A549 treated with CORT108297 at 1 μM for 4 hours (cell line): ENCODE results near the gene DMAC2. TPM values are rescaled to one million over a fixed set of nuclear protein-coding genes. Genes with fewer than 3 reads are reported as not detected.

ENCODE experiments used
- total RNA-seq: library from RNA; stranded (reverse); fragments of 200-300 nt; extraction: Qiagen RNA extraction; gene quantifications from 5 replicates; pipeline ENCODE4 v1.2.3, GENCODE V29; 2022

DMAC2 gene
- total RNA-seq, result 104 to 118 TPM (median 106 TPM) in 5 replicates

DNA sequence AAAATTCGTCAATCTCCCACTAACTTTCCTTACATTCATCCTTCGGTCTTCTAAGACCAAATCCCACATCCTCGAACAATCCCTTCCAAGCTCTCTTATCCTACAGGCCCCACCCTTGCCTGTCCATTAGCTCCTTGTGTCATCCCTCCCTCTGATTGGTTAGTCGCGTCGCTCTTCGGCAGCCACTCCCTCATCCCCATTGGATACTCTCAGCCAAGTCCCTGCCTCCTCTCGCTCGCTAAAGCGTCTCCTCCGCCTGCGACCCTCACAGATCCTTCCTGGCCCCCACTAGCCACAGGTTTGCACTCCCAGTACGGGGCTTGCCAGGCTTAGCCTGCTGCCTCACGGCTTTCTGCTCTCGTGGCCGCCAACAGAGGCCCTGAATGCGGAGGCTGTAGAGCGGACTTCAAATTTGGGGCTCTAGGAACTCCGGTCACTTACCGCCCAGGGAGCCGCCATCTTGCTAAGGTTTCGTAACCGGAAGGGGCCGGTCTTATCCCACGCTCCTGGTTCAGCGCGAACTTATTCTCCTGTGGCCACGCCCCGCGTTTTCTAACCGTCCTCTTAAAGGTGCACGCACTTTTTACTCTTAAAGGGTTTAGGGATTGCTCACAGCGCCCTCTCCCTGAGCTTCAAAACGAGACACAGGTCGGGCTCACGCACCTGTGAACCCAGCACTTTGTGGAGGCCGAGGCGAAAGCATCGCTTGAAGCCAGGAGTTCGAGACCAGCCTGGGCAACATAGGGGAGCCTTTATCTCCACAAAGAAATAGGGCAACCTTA lies at the start of gene DMAC2:
Gene DMAC2, minus strand, starts transcription at position 472 of the 782 bp plus-strand sequence. Its CDS starts 13 bp downstream, at position 459.

DNA sequence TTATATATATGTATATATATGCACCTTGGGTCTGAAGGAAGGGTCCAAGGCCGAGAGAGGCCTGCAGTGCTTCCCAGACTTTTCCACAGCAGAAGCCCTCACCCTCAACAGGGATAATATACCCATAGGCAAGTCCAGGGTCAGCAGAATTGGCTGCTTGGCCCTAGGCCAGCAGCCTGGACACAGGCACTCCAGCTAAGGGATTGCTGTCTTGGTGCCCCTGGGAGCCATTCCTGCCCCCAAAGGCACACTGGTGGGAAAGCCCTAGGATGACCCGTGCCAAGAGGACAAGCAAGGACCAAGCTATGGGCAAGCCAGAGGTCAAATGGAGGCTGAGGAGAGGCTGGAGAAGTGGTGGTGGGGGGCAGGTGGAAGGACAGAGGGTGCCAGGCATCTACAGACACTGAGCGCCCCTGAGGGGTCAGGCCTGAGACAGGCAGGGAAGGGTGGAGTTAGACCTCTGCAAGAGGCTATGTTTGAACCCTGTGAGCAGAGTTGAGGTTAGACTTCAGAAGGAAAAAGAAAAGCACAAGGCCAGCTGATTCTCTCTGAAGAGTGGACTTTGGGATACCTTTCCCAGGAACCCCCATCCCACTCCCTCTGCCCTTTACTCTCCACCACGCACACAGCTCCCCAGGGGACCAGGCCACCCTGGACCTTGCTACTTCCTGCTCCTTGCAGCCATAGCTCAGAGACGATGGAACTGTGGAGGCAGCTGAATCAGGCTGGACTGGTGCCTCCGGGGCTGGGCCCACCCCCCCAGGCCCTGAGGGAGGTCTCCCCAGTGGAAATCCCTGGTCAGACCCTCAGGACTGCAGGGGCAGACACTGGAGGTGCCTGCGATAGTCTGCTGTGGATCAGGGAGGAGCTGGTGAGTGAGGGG lies 3.0 kb upstream of the DMAC2 start, which contains the start of gene ERICH4:
Gene ERICH4, plus strand, starts transcription at position 684 of the 883 bp plus-strand sequence. Its CDS starts 14 bp downstream, at position 698.

DNA sequence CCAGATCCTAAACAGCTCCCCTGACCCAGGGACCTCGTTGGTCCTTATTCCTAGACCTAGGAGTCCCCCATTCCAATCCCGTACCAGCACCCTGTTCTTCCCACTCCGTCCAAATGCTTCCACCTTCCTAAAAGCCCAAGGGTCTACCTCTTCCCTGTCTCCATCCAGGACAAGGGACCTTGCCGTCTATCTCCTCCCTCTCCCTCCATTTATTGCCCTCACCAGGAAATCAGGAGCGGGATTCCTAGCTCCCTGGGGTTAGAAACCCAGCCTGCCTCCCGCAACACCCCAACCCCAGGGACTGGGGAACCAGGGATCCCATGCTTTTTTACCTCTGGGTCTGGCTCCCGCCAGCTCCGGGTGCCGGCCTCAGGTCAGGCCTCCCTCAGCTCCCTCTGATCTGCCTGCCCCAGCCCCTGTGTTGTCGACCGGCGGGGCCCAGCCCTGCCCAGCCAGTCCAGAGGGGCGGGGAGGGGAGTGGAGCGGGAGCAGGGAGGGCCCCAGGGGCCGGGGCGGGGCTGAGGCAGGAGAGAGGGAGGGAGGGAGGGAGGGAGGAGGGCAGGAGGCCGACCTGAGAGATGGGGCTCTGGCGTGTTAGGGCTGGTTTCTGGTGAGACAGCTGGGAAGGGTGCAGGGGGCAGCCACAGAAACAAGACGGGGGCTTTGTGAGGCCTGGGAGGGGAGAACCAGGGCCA lies 12.6 kb downstream of the DMAC2 start, which contains the start of gene B3GNT8:
Gene B3GNT8, minus strand, starts transcription at position 423 of the 695 bp plus-strand sequence. CDS start 596 bp downstream, outside the sequence.

DNA sequence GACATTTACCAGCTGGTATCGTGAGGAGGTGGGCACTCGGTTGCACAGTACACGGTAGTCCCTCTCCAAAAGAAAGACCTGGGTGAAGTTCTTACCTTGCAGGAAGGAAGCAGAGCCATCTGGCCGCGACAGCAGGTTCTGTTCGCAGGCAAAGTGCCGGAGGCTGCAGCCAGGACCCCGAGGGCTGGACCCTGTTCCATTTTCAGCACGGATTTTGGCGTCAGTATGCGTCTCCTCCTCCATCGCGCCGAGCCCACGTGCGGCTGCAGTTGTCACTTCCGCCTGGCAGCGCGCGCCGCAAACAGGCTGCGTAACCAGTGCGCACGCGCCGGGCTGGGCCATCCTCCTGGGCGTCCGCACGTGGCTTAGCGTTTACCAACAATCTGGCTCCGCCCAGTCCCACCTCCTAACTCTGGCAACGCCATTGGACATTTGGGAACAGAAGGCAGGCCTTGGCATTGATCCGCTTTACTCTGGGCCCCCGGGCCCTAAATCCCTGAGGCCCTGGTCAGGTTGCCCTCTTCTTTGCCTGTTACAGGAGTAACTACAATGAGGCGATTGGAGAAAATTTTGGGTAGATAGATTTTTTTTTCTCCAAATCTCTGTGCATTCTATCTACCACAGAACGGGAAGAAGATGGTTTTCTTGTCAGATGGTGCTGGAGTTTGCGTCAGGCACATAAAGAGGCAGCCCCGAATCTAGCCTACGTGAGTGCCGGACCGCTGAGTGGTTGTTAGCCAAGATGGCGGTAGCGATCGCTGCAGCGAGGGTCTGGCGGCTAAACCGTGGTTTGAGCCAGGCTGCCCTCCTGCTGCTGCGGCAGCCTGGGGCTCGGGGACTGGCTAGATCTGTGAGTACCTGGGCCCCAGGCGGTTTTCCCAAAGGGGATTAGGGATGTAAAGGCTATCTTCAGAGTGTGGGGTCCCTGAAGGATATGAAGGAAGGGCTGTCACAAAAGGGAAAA lies 42.3 kb downstream of the DMAC2 start, which contains the start of the genes BCKDHA and EXOSC5:
Gene BCKDHA, plus strand, starts transcription at position 733 of the 964 bp plus-strand sequence. Its CDS starts 10 bp downstream, at position 743.
Gene EXOSC5, minus strand, starts transcription at position 274 of the 964 bp plus-strand sequence. Its CDS starts 31 bp downstream, at position 243.

Other genes with a start within 250 kb of the DMAC2 start
- gene CYP2S1, start 246.7 kb downstream of the DMAC2 start, total RNA-seq, result 21.2 to 28.5 TPM (median 26.9 TPM) in 5 replicates
- 127 to 146 TPM (median 136 TPM) in 5 replicates for gene AXL, start 220.7 kb downstream of the DMAC2 start, total RNA-seq
- gene HNRNPUL1, start 175.5 kb downstream of the DMAC2 start, total RNA-seq, result 284 to 314 TPM (median 312 TPM) in 5 replicates
- gene CCDC97, start 129.7 kb downstream of the DMAC2 start, total RNA-seq, result 34.0 to 47.5 TPM (median 42.6 TPM) in 5 replicates
- 126 to 159 TPM (median 154 TPM) in 5 replicates for gene TGFB1, start 86.0 kb downstream of the DMAC2 start, total RNA-seq
- gene B9D2, start 75.8 kb downstream of the DMAC2 start, total RNA-seq, result 25.1 to 33.2 TPM (median 32.2 TPM) in 5 replicates
- gene TMEM91, start 63.4 kb downstream of the DMAC2 start, total RNA-seq, result 3.2 to 4.6 TPM (median 4.2 TPM) in 5 replicates
- 75.7 to 110 TPM (median 102 TPM) in 5 replicates for gene EXOSC5, start 42.6 kb downstream of the DMAC2 start, total RNA-seq
- 38.6 to 50.6 TPM (median 45.6 TPM) in 5 replicates for gene BCKDHA, start 42.1 kb downstream of the DMAC2 start, total RNA-seq
- gene B3GNT8, start 12.5 kb downstream of the DMAC2 start, total RNA-seq, result 0.05 to 0.21 TPM (median 0.10 TPM) in 4 of 5 replicates, not detected in the other
- gene ERICH4, start 3.2 kb upstream of the DMAC2 start, total RNA-seq, result 0.09 TPM in 1 of 5 replicates, not detected in the others
- not detected in 5 replicates for gene CEACAM21, start 136.3 kb upstream of the DMAC2 start, total RNA-seq
- gene CEACAM4, start 187.2 kb upstream of the DMAC2 start, total RNA-seq, result not detected in 5 replicates
- gene CEACAM7, start 248.4 kb upstream of the DMAC2 start, total RNA-seq, result 0.10 to 0.22 TPM (median 0.12 TPM) in 3 of 5 replicates, not detected in the others